ENCODE measurements around the gene PEX12.
"Not testable (repeated sequence)": the region's sequence is repeated elsewhere in the genome, so short reads cannot be mapped to it uniquely, and the experiment has no call there.

PEX12 gene

DNA sequence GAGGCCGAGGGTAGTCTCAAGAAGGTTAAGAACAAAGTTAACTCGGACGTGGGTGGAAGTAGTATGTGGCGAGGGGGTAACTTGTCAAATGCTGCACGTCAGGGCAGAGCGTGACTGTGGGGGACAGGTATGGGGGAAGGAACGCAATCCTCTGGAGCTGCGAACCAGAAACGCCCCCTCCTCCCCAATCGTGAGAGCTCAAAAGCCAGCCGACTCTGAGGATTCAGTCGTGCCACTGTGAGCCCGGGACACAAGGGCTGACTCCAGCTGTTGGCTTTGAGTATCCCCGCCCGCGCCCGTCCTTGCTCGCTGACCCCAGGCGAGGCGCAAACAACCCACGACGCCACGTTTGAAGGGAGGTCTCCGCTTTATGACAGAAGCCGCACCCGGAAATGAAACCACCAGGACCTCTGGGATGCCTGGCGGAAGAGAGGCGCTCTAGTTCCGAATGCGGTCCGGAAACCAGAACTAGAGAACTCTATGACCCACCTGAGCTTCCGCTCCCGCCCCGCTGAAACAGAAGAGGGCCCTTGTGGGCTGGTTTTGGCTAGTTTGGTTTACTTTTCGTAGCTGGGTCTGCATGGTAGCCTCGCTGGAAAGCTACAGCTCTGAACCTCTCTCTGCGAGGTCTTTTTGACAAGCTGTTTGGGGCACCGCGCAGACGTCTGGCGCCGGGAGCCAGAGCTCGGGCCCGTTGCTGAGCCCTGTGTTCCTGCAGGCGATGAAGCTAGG lies at the start of gene PEX12:
Gene PEX12, minus strand, starts transcription at position 375 of the 732 bp plus-strand sequence. CDS start 550 bp downstream, outside the sequence.
- peak; percentile 96 for DNase-seq

DNA sequence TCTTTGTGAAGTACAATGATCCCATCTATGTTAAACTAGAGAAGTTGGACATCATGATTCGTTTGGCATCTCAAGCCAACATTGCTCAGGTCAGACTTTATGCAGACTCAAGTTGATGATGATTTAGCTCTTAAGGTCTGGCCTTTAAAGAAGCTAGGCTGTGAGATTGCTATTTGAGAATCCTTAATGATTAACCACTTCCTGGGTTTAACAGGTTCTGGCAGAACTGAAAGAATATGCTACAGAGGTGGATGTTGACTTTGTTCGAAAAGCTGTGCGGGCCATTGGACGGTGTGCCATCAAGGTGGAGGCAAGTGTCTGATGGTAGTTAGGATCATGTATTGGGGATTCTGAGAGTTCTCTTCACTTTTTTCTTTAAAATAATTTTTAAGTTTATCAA lies 49.0 kb upstream of the PEX12 start:
- no peak for DNase-seq

DNA sequence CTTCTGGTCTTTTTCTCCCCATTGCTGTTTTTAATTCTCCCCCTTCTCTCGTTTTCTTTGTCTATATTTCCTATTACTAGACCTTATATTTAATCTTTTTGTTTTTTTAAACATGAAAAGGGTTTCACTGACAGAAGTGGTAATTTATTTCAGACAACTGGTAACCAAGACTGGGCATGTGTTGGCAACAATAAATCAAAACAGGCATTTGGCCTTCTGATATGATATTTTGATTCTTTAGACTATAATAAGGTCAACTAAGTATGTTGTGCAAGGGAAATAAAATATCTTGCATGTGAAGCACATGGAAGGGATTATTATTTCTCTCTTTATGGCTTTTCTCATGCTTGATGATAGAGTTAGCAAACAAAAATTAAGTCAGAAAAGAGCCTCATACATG lies 43.4 kb upstream of the PEX12 start:
- DNase-seq: no peak

DNA sequence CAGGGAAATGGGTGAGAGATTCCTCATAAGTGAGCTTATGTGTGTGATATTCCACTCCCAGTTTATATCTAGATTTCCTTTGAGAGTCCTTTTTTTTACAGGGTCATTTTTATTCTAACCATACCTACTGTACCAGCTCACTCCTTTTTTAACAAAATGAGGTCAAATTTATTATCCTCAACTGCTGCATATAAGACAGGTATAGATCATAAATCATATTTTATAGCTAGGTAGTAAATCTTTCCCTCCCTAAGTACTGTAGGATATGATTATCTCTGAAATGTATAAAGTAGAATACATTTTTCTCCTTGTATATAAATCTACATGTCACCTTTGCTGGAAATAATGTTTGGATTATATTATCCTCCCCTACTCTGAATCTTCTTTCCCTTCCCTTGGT lies 40.3 kb upstream of the PEX12 start:
- no peak for DNase-seq

DNA sequence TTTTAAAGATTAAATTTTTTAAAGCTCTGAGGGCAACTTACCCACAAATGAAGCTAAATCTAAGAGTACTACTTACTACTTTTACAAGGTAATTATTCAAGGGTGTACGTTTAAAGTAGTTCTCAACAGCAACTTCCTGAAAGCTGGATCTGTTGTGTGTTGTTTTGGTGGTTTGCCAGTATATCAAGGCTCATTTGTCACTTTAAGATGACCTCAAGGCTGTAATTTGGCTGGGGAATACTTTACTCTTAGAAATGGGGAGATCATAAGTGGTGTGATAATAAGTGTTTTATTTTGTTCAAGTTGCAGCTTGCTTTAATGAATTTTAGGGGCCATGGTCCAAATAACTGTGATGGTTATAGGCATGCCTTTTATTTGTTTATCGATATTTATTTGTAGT lies 39.1 kb upstream of the PEX12 start:
- DNase-seq: no peak

DNA sequence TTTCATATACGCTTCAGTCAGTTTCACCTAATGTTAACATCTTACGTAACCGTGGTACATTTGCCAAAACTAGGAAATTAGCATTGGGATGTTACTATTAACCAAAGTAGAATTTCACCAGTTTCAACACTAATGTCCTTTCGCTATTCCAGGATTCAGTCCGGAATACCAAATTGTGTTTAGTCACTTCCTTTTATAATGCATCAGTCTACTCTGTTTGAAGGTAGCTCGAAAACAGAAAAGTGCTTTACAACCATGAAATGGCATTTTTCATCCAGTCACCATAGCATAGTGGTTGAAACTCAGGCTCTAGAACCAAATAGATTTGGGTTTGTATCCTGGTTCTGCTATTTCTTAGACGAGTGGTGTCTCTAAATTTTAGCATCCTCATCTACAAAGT lies 38.2 kb upstream of the PEX12 start:
- DNase-seq: no peak

DNA sequence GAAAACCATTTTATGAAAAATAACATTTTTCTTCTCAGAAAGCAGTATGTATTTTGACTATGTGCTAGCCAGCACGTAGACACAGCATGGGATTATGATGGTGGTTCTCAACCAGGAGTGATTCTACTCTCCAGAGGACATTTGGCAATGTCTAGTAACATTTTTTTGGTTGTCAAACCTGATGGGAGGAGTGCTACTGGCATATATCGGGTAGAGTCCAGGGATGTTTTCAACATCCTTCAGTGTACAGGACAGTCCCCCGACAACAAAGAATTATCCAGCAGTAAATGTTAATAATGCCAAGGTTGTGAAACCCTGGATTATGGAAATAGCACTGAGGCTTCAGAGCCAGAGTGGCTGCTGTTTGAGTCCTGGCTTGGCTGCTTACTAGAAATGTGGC lies 36.4 kb upstream of the PEX12 start:
- no peak for DNase-seq

DNA sequence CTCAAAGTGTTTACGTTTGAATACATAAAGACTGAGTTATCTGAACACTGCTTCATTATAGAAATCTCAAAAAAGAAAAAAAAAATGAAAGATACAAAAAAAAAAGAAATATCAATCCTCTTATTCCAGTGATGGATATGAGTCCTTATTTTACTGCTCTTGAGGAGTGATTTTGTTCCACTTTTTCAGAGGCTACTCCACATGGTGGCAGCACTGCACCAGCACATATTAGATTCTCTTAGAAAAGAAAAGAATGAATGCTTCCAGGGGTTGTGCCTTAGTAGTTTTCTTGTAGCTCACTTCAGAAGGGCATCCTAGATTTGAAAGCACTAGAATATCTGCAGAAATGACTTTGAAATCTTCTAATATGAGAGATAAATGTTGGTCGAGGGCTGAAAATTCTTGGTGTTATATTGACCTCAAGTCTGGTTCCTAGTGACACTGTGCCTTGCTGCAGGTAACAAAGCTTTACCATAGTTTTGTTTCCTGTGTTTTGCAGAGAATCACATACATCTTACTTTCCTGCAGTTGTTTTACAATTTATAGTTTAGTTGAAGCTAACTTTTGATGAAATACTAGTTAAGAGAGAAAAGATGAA lies 34.7 kb upstream of the PEX12 start:
- DNase-seq: peak; percentile 72

DNA sequence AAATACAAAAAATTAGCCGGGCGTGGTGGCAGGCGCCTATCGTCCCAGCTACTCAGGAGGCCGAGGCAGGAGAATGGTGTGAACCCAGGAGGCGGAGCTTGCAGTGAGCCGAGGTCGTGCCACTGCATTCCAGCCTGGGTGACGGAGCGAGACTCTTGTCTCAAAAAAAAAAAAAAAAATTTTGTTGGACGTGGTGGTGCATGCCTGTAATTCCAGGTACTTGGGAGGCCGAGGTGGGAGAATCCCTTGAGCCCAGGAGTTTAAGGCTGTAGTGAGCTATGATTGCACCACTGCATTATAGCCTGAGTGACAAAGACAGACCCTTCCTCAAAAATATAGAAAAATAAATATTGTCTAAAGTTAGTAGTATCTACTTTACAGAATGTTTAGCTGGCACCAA lies 32.4 kb upstream of the PEX12 start:
- DNase-seq: not testable (repeated sequence)

DNA sequence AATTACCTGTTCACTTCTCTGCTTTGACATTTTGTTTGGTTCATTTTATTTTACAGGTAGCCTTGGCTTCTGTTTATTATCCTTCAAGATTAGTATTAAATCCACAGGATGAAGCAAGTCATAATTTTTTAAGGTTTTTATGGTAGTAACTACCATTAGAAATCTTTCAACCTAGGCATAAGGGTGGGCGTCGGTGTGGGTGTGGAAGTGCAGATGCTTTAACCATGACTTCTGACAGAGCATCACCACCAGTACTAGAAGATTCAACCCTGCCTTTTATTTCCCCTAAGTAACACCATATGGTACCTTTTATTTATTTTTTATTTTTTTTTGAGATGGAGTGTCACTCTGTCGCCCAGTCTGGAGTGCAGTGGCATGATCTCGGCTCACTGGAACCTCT lies 31.5 kb upstream of the PEX12 start:
- no peak for DNase-seq

DNA sequence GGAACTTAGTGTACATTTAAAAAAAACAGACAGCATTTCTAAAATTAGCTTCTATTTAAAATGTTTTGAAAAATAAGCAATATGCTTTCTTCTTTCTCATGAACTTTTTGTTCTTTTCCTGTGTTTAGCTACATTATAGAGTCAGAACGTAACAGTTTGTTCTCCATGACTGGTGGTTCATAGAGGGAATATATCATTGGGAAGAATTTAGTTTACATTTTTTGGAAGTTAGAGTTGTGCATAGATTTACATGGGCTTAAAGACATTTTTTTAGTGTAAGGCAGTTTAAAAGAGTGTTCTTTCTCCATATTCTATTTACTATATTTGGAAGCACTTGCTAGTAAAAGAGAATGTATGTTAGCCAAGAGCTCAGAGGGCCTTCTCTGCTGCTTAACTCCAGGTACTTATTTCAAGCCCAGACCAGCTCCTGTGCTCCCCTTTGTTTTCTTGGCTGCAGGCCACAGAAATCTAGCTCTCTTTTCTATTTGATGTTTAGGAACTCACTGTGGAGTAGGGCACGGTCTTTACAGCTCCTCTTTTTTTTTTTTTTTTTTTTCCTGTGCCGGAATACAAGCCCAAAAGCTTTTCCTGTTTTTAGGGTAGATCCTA lies 29.0 kb upstream of the PEX12 start:
- DNase-seq: no peak

DNA sequence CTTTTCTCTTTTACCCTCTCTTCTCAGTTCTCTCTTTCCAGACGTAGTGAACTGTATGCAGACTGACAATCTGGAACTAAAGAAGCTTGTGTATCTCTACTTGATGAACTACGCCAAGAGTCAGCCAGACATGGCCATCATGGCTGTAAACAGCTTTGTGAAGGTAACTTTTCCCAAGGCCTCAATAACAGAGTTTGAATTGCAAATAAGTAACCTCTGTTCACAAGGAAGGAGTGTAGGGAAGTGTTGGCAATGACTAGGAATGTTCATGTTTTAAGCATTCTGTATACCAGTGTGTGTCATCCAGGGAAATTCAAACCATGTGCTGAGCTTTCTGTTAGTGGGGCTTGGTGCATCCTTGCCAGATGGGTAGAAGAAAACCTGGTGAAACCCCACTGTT lies 27.3 kb upstream of the PEX12 start:
- DNase-seq: no peak

DNA sequence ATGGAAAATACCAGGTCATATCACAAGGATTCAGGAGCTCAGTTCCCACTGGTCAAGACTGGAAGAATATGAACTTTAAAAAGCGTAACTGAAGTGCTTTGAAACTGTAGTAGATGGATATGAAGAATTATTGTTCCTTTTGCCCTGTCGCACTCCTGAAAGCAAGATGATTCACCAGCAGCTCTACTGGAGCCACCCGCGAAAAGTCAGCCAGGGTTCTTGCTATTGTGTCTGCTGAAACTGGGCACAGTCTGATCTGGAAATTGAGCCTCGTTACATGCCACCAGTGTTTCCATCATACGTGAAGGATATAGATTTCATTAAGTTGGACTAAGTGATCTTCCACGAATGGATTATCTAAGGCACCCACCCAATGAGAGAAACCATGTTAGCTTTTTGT lies 25.3 kb upstream of the PEX12 start:
- DNase-seq: no peak

DNA sequence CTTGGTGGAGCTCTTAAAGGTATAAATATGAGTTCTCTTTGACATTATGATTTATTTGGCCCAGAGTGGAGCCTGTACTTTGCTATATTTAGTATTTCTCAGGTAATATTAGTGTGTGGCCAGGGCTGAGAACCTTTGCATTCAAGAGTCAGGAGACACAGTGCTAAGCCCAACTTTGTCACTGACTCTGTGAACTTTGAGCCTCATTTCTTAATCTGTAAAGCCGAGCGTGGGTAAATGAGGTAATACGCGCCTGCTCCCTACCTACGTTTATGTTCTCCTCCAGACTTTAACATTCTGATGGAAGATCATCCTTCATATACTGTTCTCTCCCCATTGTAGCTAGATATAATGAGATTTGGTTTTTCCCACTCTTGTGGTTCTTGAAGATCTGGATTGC lies 19.2 kb upstream of the PEX12 start:
- no peak for DNase-seq

DNA sequence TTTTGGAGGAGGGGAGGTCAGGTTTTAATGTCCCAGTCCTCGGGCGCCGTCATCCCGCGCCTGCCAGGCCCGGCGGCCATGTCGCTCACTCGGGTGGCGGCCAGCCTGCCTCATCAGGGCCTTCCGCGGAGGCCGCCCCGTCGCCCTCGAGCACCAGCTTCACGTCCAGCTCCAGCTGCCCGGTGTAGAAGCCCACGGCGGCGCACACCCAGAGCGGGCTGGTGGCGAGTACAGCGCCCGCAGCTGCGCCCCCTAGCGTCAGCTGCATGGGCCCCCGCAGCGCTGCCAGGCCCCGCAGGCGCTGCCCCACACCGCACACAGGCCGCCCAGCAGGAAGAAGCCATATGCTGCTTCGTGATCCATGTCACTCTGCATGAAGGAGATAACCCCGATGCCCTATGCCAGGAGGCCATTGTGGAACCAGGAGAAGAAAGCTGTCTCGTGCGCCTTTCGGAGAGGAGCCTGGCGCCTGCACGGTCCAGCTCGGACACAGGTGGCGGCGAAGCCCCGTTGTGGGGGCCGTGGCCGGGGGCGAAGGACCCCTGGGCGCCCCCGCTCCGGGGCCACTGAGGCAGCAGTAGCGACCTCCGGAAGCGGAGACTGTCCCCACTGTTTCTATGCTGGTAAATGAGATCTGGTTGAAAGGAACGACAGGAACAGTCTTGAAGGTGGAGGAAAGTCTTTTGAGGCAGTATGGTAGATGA lies 18.3 kb upstream of the PEX12 start:
- DNase-seq: no peak

DNA sequence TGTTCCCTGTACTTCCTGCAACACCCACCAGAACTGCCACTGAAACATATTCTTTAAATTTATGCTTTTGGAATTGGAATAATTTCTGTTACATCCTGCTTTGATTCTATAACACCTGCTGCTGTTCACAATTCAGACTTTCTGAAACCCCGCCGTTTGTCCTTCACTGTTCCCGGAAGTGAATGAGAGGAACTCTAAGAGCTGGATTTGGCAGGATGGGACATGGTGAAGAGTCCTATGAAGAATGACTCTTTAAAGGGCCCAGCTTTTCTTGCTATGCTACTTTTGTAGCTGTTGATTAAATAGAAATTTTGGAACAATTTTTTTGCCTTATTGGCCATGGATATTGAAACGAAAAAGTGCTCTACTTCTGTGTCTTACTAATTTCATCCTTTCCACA lies 17.7 kb upstream of the PEX12 start:
- no peak for DNase-seq

DNA sequence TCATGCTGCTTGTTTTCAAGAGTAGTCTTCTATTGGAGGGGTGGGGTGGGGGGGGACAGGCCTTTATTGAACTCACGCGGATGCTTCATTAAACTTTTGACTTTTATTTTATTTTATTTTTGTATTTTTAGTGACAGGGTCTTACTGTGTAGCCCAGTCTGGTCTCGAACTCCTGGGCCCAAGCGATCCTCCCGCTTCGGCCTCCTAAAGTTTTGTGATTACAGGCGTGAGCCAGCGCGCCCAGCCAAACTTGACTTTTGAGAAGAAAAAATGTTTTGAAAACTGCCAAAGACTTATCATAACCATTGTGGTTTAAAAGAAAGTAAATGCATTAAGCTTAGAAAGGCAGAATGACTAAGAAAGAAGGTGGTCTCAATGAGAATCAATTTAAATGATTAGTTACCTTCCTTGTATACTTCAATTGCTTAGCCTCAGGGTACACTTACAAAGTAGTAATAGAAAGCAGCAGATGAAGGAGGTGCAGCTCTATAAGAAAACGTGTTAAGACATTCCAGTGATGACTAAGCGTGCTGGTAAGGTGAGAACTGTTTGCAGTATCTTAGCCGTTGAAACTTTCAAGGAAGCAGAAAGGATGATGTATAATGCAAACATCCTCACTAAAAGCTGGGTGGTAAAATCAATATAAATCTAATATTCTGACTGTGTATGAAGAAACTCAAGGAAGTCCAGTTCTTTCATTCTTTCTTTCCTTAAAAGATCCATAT lies 10.0 kb upstream of the PEX12 start:
- peak; percentile 51 for DNase-seq

DNA sequence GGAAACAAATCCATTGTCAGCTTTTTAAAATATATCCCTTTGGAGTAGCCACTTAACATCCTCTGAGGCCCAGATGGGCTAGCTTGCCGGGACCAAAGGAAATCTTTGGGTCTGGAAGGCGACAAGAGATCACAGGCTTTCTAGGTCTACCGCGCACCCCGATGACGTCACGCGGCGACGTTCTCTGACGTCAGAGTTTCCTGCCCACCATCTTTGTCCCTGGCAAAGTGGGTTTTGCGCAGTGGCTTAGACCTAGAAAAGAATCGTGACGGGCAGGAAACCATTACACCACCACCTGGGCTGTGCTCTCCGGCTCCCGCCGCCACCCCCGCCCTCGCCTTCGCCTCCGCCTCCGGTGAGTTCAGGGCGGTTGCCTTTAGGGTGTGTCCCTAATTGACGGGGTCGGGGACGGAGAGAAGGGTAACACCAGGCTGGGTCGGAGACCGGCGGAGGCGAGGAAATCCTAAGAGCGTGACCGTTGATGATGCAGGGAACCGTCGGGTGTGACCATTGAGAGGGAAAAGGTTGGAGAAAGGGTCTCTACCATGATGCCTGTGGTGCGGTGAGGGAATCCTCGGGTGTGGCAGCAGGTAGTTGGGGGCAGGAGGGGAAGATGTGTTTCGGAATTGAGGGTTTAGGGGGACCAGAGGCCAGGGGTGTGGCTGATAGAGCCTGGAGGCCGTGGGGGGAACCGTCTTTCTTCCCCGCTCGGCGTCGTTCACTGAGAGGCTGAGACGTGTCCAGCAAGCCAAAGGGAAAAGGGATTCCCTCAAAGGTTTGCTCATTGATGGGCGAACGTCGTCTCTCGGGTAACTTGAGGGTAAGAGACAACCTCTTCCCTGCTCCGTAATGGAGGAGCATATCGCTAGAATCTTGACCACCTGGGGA lies 8.9 kb upstream of the PEX12 start, which contains the start of gene AP2B1:
Gene AP2B1, plus strand, starts transcription at position 249 of the 888 bp plus-strand sequence. CDS start 6,709 bp downstream, outside the sequence.
- peak; percentile 96 for DNase-seq

DNA sequence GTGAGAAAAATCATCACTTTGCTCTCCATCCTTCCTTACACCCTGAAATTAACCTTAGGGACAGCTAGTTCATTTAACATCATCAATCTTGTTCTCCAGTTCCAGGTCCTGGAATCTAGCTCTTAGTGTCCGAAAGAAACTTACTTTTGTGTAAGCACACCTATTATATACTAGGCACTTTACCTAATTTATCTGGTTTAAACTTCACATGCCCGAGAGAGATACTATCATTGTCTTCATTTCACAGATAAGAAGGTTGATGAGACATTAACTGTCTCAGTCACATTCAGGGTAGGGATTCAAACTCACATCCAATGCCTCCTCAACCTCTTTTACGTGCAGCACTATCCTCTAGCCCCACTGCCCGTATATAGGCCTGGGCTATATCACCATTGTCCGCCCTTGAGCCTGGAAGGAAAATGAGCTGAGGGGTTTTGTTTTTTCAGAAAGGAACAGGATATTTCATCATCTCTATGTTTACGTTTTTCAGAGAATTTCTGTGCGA lies 8.2 kb upstream of the PEX12 start:
- peak; percentile 24 for DNase-seq

DNA sequence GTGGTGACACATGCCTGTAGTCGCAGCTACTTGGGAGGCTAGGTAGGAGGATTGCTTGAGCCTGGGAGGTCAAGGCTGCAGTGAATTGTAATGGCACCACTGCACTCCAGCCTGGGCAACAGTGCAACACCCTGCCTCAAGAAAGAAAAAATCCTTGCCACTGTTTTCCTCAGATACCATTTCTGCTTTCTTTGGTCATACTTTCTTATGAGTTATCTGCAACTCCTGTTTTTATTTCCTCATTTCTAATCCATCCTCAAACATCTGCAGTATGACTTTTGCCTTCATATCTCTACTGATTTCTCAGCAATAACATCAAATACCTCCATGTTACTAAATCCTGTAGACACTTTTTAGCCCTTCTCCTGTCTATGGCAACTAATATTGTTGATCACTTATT lies 5.7 kb upstream of the PEX12 start:
- no peak for DNase-seq

DNA sequence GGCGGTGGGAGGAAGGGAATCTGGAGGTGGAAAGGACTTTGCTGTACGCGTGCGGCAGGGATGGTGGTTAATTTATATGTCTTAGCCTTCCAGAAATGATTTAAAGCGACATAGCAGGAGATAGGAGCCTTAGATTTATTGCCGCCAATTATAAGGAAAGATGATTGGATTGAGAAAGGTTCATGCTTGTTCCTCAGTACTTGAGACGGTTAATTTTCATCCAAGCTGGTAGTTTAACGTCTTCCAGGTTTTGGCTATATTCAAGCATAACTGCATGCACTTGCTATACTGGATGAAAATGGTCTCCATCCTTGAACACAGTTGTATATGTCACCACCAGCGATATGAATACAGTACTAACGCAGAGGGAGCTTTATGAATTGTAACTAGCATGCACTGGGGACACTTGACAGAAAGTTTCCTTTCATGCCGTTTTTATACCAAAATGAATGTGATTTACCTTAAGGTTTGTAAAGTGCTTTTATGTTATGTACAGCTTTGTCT lies 610 bp upstream of the PEX12 start:
- no peak for DNase-seq

DNA sequence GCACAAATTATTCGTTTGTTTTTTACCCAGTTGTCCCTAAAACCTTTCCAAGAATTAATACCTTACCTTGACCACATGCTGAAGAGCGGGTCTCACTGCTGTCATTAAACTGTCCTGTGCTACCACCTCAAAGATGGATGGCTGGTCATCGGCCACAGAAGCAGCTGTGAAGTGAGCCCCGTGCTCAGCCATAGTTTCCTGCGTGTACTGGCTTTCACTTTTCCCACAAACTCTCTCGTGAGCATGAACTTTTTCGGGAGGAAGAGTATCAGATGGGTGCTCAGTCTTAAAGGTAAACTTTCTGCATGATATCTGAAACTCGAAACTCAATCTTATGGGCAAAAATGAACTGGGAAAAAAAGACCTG lies 558 bp downstream of the PEX12 start:
- no peak for DNase-seq

All from hematopoietic multipotent progenitor cell treated with erythropoietin and hydrocortisone succinate and interleukin-3 and kit ligand, for 8 days (in vitro differentiated cells).